ENCODE data around the gene PRKG1. TPM values are rescaled to one million over a fixed set of nuclear protein-coding genes. Genes with fewer than 3 reads are reported as not detected.

The PRKG1 gene
- total RNA-seq, 1 donor from 2014 or later, result 50.2 TPM

DNA sequence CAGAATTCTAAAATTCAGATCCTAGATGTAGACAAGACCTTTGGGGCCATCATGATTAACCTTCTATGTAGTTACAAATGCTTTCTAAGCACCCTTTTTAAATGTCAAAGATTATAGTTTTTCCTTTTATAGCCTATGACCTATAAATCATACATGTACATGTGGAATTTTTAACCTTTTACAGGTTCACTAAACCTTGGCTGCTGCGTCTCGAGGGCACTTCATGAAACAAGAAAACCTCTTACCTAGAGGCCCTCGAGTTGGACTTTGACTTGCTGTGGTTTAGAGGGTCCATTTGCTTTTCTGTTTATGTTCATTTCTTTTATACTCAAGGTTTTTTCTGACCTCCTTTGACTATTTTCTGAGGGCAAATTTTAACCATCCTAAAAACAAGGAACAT lies 323.0 kb downstream of the PRKG1 start:
- no peaks in the 10 kb centered on the region for H3K9me3 ChIP-seq
- TF ChIP-seq, protein P1, sequence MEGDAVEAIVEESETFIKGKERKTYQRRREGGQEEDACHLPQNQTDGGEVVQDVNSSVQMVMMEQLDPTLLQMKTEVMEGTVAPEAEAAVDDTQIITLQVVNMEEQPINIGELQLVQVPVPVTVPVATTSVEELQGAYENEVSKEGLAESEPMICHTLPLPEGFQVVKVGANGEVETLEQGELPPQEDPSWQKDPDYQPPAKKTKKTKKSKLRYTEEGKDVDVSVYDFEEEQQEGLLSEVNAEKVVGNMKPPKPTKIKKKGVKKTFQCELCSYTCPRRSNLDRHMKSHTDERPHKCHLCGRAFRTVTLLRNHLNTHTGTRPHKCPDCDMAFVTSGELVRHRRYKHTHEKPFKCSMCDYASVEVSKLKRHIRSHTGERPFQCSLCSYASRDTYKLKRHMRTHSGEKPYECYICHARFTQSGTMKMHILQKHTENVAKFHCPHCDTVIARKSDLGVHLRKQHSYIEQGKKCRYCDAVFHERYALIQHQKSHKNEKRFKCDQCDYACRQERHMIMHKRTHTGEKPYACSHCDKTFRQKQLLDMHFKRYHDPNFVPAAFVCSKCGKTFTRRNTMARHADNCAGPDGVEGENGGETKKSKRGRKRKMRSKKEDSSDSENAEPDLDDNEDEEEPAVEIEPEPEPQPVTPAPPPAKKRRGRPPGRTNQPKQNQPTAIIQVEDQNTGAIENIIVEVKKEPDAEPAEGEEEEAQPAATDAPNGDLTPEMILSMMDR (IDR thresholded peaks at IDR 0.05), result no peak
- intact Hi-C loops (cut with DNase I), result no loop called here
- no peaks in the 10 kb centered on the region for H3K36me3 ChIP-seq
- H3K27ac ChIP-seq, result peak overlapping the region; percentile 35 to 62
- H3K4me1 ChIP-seq, result peaks cover 0 to 30% of the 10 kb centered on the region in 2 donors
- no peak for DNase-seq (ENCODE audit: low spot score in 2 of 2)
- no peaks in the 10 kb centered on the region for H3K27me3 ChIP-seq
- H3K4me3 ChIP-seq, result no peak overlapping the region

DNA sequence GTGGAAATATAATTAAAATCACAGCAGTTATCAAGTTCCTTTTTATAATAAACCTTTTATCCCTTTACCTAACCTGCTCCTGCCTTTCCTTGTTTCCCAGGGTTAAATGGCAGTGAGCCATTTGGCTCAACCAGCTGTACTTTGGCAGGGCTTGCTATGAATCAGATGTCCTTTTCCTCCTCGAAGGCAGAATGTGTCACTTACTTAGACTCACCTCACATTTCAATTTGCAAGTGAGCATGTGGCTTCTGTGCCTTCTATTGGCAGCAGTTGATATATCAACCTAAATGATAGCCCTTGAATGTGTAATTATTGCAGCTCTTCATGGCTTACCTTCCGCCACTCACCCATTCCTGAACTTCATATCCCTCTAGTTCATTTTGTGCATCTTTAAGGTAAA lies 323.4 kb downstream of the PRKG1 start:
- H3K4me1 ChIP-seq, result peaks cover 0 to 34% of the 10 kb centered on the region in 2 donors
- H3K27me3 ChIP-seq, result no peaks in the 10 kb centered on the region
- H3K27ac ChIP-seq, result peak overlapping the region; percentile 35 to 62
- no peaks in the 10 kb centered on the region for H3K36me3 ChIP-seq
- peak; percentile 27 to 91 for DNase-seq (ENCODE audit: low spot score in 2 of 2)
- no peak overlapping the region for H3K4me3 ChIP-seq
- intact Hi-C loops (cut with DNase I), result no loop called here
- no peaks in the 10 kb centered on the region for H3K9me3 ChIP-seq
- TF ChIP-seq, protein P1 (IDR thresholded peaks at IDR 0.05), result peak in 1 of 3 experiments; percentile 13

DNA sequence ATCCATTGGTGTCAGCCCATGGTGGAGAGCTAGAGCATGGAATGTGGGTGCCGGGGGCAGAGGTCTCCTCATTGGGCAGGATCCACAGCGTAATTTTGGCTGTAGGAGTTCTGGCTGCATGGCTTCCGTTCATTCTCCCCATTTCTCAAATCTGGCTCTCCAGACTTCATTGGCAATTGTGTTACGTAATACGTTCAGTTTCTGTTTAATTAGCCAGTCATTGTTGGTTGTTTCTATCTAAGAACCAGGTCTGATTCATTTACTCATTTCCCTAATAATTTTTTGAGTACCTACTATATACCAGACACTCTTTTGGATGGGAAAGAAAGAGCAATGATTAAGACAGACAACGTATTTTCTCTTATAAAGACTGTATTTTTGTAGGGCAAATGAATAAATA lies 325.6 kb downstream of the PRKG1 start:
- no peak for DNase-seq (ENCODE audit: low spot score in 2 of 2)
- TF ChIP-seq, protein P1 (IDR thresholded peaks at IDR 0.05), result no peak
- Histone ChIP-seq H3K27ac (no peak overlapping the region), H3K4me1 (peaks cover 0 to 43% of the 10 kb centered on the region in 2 donors), H3K4me3 (no peak overlapping the region), H3K27me3 (no peaks in the 10 kb centered on the region), H3K9me3 (no peaks in the 10 kb centered on the region), H3K36me3 (no peaks in the 10 kb centered on the region)
- intact Hi-C loops (cut with DNase I), result no loop called here

DNA sequence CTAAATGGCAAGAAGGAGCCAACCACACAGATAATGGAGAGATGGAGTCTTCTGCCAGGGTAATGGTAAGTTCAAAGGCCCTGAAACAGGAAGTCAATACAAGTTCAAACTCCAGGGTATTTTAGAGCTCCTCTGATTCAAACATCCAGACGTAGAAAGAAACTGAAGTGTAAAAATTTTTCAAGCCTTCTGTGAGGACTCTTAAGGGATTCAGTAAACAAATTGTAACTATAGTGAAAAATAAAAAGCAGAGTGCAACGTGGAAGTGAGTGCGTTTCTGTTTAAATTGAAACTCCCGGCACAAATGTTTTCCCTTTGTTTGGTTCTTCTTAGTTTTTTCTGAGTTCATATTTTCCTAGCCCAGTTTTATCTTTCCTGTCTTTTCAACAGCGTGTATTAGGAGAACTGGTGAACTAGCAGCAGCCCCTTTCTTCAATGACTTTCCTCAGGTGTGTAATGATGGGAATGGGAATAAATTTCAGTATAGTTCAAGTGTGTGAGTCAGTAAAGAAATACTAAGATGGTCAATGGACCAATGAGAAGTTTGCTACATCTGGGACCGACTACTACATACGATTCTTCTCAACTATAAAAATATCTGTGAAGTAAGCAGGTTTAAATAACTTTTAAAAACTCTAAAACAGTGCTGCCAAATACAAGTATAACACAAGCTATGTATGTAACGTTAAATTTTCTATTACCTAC lies 326.3 kb downstream of the PRKG1 start:
- TF ChIP-seq, protein P1 (IDR thresholded peaks at IDR 0.05), result no peak
- H3K4me3 ChIP-seq, result no peak overlapping the region
- H3K4me1 ChIP-seq, result peaks cover 0 to 45% of the 10 kb centered on the region in 2 donors
- H3K27ac ChIP-seq, result peak overlapping the region in 1 of 2 donors; percentile 26
- no peaks in the 10 kb centered on the region for H3K27me3 ChIP-seq
- H3K36me3 ChIP-seq, result no peaks in the 10 kb centered on the region
- no peak for DNase-seq (ENCODE audit: low spot score in 2 of 2)
- no peaks in the 10 kb centered on the region for H3K9me3 ChIP-seq
- intact Hi-C loops (cut with DNase I), result no loop called here

DNA sequence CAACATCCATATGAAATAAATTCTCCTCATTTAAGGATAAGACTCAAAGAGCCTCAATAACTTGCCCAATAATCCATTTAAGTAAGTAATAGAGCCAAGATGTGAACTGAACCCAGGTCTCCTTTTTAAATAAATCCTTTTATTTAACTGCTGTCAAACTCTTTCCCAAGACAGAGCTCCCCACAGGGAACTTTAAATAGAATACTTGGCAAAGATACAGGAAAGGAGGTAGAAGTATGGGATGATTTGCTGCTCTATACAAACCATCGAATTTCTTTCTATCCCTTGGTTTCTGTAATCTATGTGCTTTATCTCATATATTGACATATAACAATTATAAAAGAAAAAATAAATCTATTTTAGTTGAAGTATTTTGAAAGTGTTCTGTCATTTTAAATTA lies 329.2 kb downstream of the PRKG1 start:
- no peaks in the 10 kb centered on the region for H3K27me3 ChIP-seq
- H3K4me1 ChIP-seq, result peaks cover 3 to 35% of the 10 kb centered on the region in 2 donors

More for the DNA sequence above, 329.2 kb downstream of the PRKG1 start:
- Histone ChIP-seq H3K4me3 (no peak overlapping the region), H3K36me3 (no peaks in the 10 kb centered on the region), H3K9me3 (no peaks in the 10 kb centered on the region), H3K27ac (peak overlapping the region; percentile 56 to 59)
- no peak for DNase-seq (ENCODE audit: low spot score in 2 of 2)
- intact Hi-C loops (cut with DNase I), result no loop called here
- TF ChIP-seq, protein P1 (IDR thresholded peaks at IDR 0.05), result no peak
